HepG2 (cell line): ENCODE data around the gene RXFP3. TPM values are rescaled to one million over a fixed set of nuclear protein-coding genes. Genes with fewer than 3 reads are reported as not detected.

ENCODE experiments used
- ATAC-seq: fragments of 200-7000 bp; cut with Tn5 transposase; 3 replicates; pipeline ENCODE4 v1.9.1; 2020; ENCODE audit warnings: mild to moderate bottlenecking, moderate library complexity
- BruUV-seq: library from RNA; stranded (reverse); fragments of 400-500 nt; replicated peaks from 2 replicates; lab custom pipeline; 2021; lab: Mats Ljungman, UMichigan
- CTCF ChIA-PET: fragments of 300-600 bp; formaldehyde crosslinking; extraction: SDS; loops from one replicate; lab custom pipeline; 2021; ENCODE audit warnings: low total read pairs, inconsistent platforms, low intra/inter-chr PET ratio; lab: Yijun Ruan, JAX
- POLR2A ChIA-PET: fragments of 350-600 bp; sonication (Branson Sonifier 250); formaldehyde crosslinking; loops from one replicate; lab custom pipeline; 2020; ENCODE audit warnings: antibody characterized with exemption, inconsistent platforms; lab: Yijun Ruan, JAX
- DNase-seq: peaks from one replicate; pipeline ENCODE4 v3.0.0-alpha.2; 2015; ENCODE audit warnings: low spot score
- FAIRE-seq: peaks from 3 replicates; lab custom pipeline; 2011; peaks lifted over from hg19 to GRCh38; lab: Jason Lieb, UNC
- H2AFZ ChIP-seq: one replicate; pipeline ENCODE4 v1.6.1; 2011; ENCODE audit warnings: low read length, inconsistent platforms
- H3K27ac ChIP-seq: fragments of 300-600 bp; 3 replicates; pipeline ENCODE4 v1.8.0; 2011; ENCODE audit warnings: mixed run types, mild to moderate bottlenecking, mixed read lengths, low read length, inconsistent platforms; ENCODE audit not compliant: insufficient read depth; ENCODE audit errors: extremely low read length
- H3K27me3 ChIP-seq, 2 experiments: fragments of 200-600 bp in 1 of 2; 2 replicates in 1 of 2; 3 replicates in 1 of 2; pipeline versions ENCODE4 v1.6.0 to v1.8.0; 2011; ENCODE audit warnings: low read length in 2 of 2, mild to moderate bottlenecking in 2 of 2, moderate library complexity in 2 of 2, inconsistent platforms in 1 of 2; ENCODE audit not compliant: insufficient read depth in 2 of 2, control insufficient read depth in 1 of 2
- H3K36me3 ChIP-seq, 2 experiments: fragments of 200-600 bp in 1 of 2; replicated peaks in 1 of 2; 2 replicates in 1 of 2; 3 replicates in 1 of 2; pipeline versions ENCODE4 v1.5.1 to v1.8.0; 2011; ENCODE audit warnings: low read length in 2 of 2, inconsistent platforms in 1 of 2; ENCODE audit not compliant: insufficient read depth in 2 of 2, control insufficient read depth in 1 of 2
- H3K4me1 ChIP-seq: 2 replicates; pipeline ENCODE4 v1.5.1; 2012; ENCODE audit warnings: low read length, inconsistent platforms; ENCODE audit not compliant: insufficient read depth
- H3K4me2 ChIP-seq: 2 replicates; pipeline ENCODE4 v1.6.0; 2011; ENCODE audit warnings: low read depth, low read length, inconsistent platforms
- H3K4me3 ChIP-seq, 3 experiments: fragments of 200-600 bp in 1 of 3; sonication (generic), shearing (Covaris generic) in 1 of 3; replicated peaks in 1 of 3; 2 replicates each; pipeline ENCODE4 v1.5.1; 2011 to 2016; ENCODE audit warnings: low read length in 3 of 3, inconsistent platforms in 2 of 3, low read depth in 2 of 3, mild to moderate bottlenecking in 2 of 3, control low read depth in 1 of 3, mixed read lengths in 1 of 3; ENCODE audit not compliant: insufficient read depth in 1 of 3
- H3K79me2 ChIP-seq: one replicate; pipeline ENCODE4 v1.6.1; 2011; ENCODE audit warnings: low read length, inconsistent platforms; ENCODE audit not compliant: insufficient read depth
- H3K9ac ChIP-seq: 2 replicates; pipeline ENCODE4 v1.6.0; 2011; ENCODE audit warnings: mild to moderate bottlenecking, low read depth, low read length, inconsistent platforms; ENCODE audit not compliant: insufficient read depth
- H3K9me3 ChIP-seq: 2 replicates; pipeline ENCODE4 v1.5.1; 2012; ENCODE audit warnings: mild to moderate bottlenecking, low read length
- H4K20me1 ChIP-seq: 2 replicates; pipeline ENCODE4 v1.6.0; 2011; ENCODE audit warnings: inconsistent platforms, mild to moderate bottlenecking, low read length, moderate library complexity; ENCODE audit not compliant: insufficient read depth
- ARID4A ChIP-seq: sonication (generic); formaldehyde crosslinking; IDR thresholded peaks from 2 replicates; pipeline ENCODE4 v1.5.0; 2020; ENCODE audit warnings: mild to moderate bottlenecking, missing genetic modification reagents, borderline replicate concordance
- BATF2 ChIP-seq: sonication (generic); formaldehyde crosslinking; IDR thresholded peaks from 2 replicates; pipeline ENCODE4 v1.8.0; 2022; ENCODE audit warnings: mild to moderate bottlenecking, missing genetic modification reagents, moderate library complexity
- GMEB2 ChIP-seq: IDR thresholded peaks from 2 replicates; pipeline ENCODE4 v1.6.1; 2016; ENCODE audit warnings: missing biosample characterization, missing genetic modification reagents, low read depth
- HIC2 ChIP-seq: sonication (generic); formaldehyde crosslinking; IDR thresholded peaks from 2 replicates; pipeline ENCODE4 v1.9.0; 2022; ENCODE audit warnings: low read depth, missing genetic modification reagents
- TEAD2 ChIP-seq: sonication (generic); formaldehyde crosslinking; IDR thresholded peaks from 2 replicates; pipeline ENCODE4 v1.9.0; 2021; ENCODE audit warnings: missing genetic modification reagents
- ZBTB14 ChIP-seq: sonication (generic); formaldehyde crosslinking; IDR thresholded peaks from 2 replicates; pipeline ENCODE4 v1.4.0; 2020; ENCODE audit warnings: missing genetic modification reagents
- ZNF768 ChIP-seq: sonication (generic); formaldehyde crosslinking; IDR thresholded peaks from 2 replicates; pipeline ENCODE4 v1.4.0; 2020; ENCODE audit warnings: missing genetic modification reagents
- ZSCAN29 ChIP-seq: sonication (generic); formaldehyde crosslinking; conservative IDR thresholded peaks from 2 replicates; pipeline ENCODE4 v1.4.0; 2020; ENCODE audit warnings: mild to moderate bottlenecking, missing genetic modification reagents
- WGBS: methylation state at CpG from one replicate; pipeline ENCODE4 v1.1.6; 2017; ENCODE audit warnings: low lambda C conversion rate; 5-methylcytosine and 5-hydroxymethylcytosine counted together
- in situ Hi-C: cut with HindIII; loops from 2 replicates; pipeline ENCODE4 v1.10.0; 2017; ENCODE audit warnings: low pct_unique_long_range_greater_than_20kb; ENCODE audit not compliant: extremely low pct_ligation_motif_present
- intact Hi-C: fragments of 100-400 bp; cut with micrococcal nuclease; formaldehyde crosslinking; loops from one replicate; pipeline ENCODE4 v1.10.0; 2022; ENCODE audit not compliant: unreplicated experiment
- polyA plus RNA-seq, 8 experiments: library from polyadenylated mRNA; depleted of rRNA in 3 of 8; stranded (reverse) in 7 of 8; unstranded in 1 of 8; fragments of >200 nt; fragmentation: Illumina TruSeq in 4 of 8; extraction: Trizol in 4 of 8; gene quantifications; 2 replicates each; pipeline versions ENCODE4 v1.2.1 to v1.2.3, GENCODE V29; 2011 to 2016; ENCODE audit warnings: low read depth in 4 of 8, missing spikeins in 1 of 8, mixed read lengths in 1 of 8; ENCODE audit not compliant: insufficient read depth in 1 of 8
- total RNA-seq, 5 experiments: library from RNA; depleted of rRNA; stranded (reverse); fragments of >200 nt; fragmentation: Illumina TruSeq; extraction: Trizol; gene quantifications; 2 replicates each; pipeline ENCODE4 v1.2.3, GENCODE V29; 2016; ENCODE audit warnings: low read depth in 1 of 5

Gene RXFP3
- total and polyA plus RNA-seq, 2 of the 13 experiments (the other 11 are each of a cell fraction or from before 2014, with no cell fraction given), result not detected

GRCh38 chr5:33901156-33901555 lies 35.0 kb upstream of the RXFP3 start:
- WGBS, result 0% methylated on average over 1 of the region's 1 CpG

More at GRCh38 chr5:33901156-33901555, 35.0 kb upstream of the RXFP3 start:
- ATAC-seq (no peak), FAIRE-seq (no peak), DNase-seq (no peak)
- H3K36me3 ChIP-seq, result no peaks in the 10 kb centered on the region
- no peak overlapping the region for H3K4me3 ChIP-seq
- H3K27ac ChIP-seq, result no peak overlapping the region
- in situ Hi-C loops, result no loop called here
- no peak overlapping the region for H2AFZ ChIP-seq
- H3K9ac ChIP-seq, result no peak overlapping the region
- H3K9me3 ChIP-seq, result peaks cover 9% of the 10 kb centered on the region; the same call in 1 of the 2 replicates
- ChIA-PET POLR2A (no interaction called here), CTCF (no interaction called here)
- H3K4me2 ChIP-seq, result no peak overlapping the region
- TF ChIP-seq ZBTB14 (no peak), BATF2 (CRISPR knock-in tag) (no peak), GMEB2 (CRISPR knock-in tag) (no peak), ZNF768 (CRISPR knock-in tag) (no peak), TEAD2 (CRISPR knock-in tag) (no peak), ARID4A (CRISPR knock-in tag) (no peak), HIC2 (CRISPR knock-in tag) (no peak), ZSCAN29 (no peak)
- no TSS peak for BruUV-seq
- H3K4me1 ChIP-seq, result no peaks in the 10 kb centered on the region
- no peaks in the 10 kb centered on the region for H4K20me1 ChIP-seq
- no peaks in the 10 kb centered on the region for H3K79me2 ChIP-seq
- no peaks in the 10 kb centered on the region; a peak in 1 of 5 replicates for H3K27me3 ChIP-seq
- intact Hi-C loops, result no loop called here
